Spleen (tissue), 7 donors: Measurements from ENCODE around the gene TENT4B.

Source experiments
- POLR2A ChIP-seq, 3 donors: fragments of 450-650 bp; IDR thresholded peaks; one replicate each; pipeline ENCODE4 v1.5.1; 2017; ENCODE audit warnings: antibody characterized with exemption in 3 of 3, mild to moderate bottlenecking in 1 of 3
- POLR2AphosphoS5 ChIP-seq, 3 donors: sonication (generic); formaldehyde crosslinking; IDR thresholded peaks; one replicate each; pipeline ENCODE4 v1.5.1; 2017; ENCODE audit warnings: antibody characterized with exemption in 3 of 3
- TF ChIP-seq, protein P1 (sequence below), 11 experiments: fragments of 200-600 bp in 7 of 11; fragments of 450-650 bp in 4 of 11; sonication (generic) in 4 of 11; IDR thresholded peaks in 8 of 11; conservative IDR thresholded peaks in 3 of 11; 1 replicate in 7 of 11; 2 replicates in 4 of 11; pipeline versions ENCODE4 v1.4.0 to v1.8.0; 2016 to 2021; ENCODE audit warnings: antibody characterized with exemption in 11 of 11, inconsistent platforms in 4 of 11, mild to moderate bottlenecking in 1 of 11
- donor health status: DM: no; HTN: no; CAD: no; lungs with moderate emphysema.
- donor health status: DM: no; HTN: no; CAD: no.
- donor health status: DM: no; HTN: no; CAD: no.

- TF ChIP-seq, protein P1, sequence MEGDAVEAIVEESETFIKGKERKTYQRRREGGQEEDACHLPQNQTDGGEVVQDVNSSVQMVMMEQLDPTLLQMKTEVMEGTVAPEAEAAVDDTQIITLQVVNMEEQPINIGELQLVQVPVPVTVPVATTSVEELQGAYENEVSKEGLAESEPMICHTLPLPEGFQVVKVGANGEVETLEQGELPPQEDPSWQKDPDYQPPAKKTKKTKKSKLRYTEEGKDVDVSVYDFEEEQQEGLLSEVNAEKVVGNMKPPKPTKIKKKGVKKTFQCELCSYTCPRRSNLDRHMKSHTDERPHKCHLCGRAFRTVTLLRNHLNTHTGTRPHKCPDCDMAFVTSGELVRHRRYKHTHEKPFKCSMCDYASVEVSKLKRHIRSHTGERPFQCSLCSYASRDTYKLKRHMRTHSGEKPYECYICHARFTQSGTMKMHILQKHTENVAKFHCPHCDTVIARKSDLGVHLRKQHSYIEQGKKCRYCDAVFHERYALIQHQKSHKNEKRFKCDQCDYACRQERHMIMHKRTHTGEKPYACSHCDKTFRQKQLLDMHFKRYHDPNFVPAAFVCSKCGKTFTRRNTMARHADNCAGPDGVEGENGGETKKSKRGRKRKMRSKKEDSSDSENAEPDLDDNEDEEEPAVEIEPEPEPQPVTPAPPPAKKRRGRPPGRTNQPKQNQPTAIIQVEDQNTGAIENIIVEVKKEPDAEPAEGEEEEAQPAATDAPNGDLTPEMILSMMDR (IDR thresholded peaks at IDR 0.05 in 8 of 11, conservative IDR thresholded peaks at IDR 0.05 in 3 of 11): no peak
- no peak for TF ChIP-seq POLR2A (IDR thresholded peaks at IDR 0.05)
- TF ChIP-seq POLR2AphosphoS5 (IDR thresholded peaks at IDR 0.05): no peak
Measured at GRCh38 chr16:50276801-50277555, 123.9 kb downstream of the TENT4B start.
